HepG2 (cell line): Measurements from ENCODE around the gene SART1. TPM values are rescaled to one million over a fixed set of nuclear protein-coding genes. Genes with fewer than 3 reads are reported as not detected.

Source experiments
- BRD4 ChIP-seq: sonication (generic); formaldehyde crosslinking; IDR thresholded peaks from 2 replicates; pipeline ENCODE4 v1.4.0; 2020; ENCODE audit warnings: missing genetic modification reagents
- FLYWCH1 ChIP-seq: sonication (generic); formaldehyde crosslinking; IDR thresholded peaks from 2 replicates; pipeline ENCODE4 v1.8.1; 2023; ENCODE audit warnings: mild to moderate bottlenecking, missing genetic modification reagents
- GATAD2A ChIP-seq: IDR thresholded peaks from 2 replicates; pipeline ENCODE4 v1.6.1; 2016
- MZF1 ChIP-seq: sonication (generic); formaldehyde crosslinking; IDR thresholded peaks from 2 replicates; pipeline ENCODE4 v1.8.1; 2023; ENCODE audit warnings: mild to moderate bottlenecking, missing genetic modification reagents, borderline replicate concordance
- NCOA1 ChIP-seq: sonication (generic); formaldehyde crosslinking; IDR thresholded peaks from 2 replicates; pipeline ENCODE4 v1.9.0; 2021; ENCODE audit warnings: missing genetic modification reagents
- PREB ChIP-seq: sonication (generic); formaldehyde crosslinking; IDR thresholded peaks from 2 replicates; pipeline ENCODE4 v1.4.0; 2020; ENCODE audit warnings: missing genetic modification reagents
- RBM22 ChIP-seq: fragments of 200-400 bp; formaldehyde crosslinking; optimal IDR thresholded peaks from 2 replicates; pipeline ENCODE3; 2017; ENCODE audit warnings: mild to moderate bottlenecking, low read length, moderate library complexity
- SNAPC5 ChIP-seq: sonication (generic); formaldehyde crosslinking; IDR thresholded peaks from 2 replicates; pipeline ENCODE4 v1.8.1; 2023; ENCODE audit warnings: mild to moderate bottlenecking, missing genetic modification reagents, borderline replicate concordance
- ZFP90 ChIP-seq: sonication (generic); formaldehyde crosslinking; IDR thresholded peaks from 2 replicates; pipeline ENCODE4 v1.8.0; 2022; ENCODE audit warnings: missing genetic modification reagents, mild to moderate bottlenecking, inconsistent platforms, borderline replicate concordance
- ZKSCAN5 ChIP-seq: sonication (generic); formaldehyde crosslinking; IDR thresholded peaks from 2 replicates; pipeline ENCODE4 v1.5.1; 2020; ENCODE audit warnings: mild to moderate bottlenecking, missing genetic modification reagents
- ZNF234 ChIP-seq: sonication (generic); formaldehyde crosslinking; conservative IDR thresholded peaks from 2 replicates; pipeline ENCODE4 v1.5.1; 2020; ENCODE audit warnings: mild to moderate bottlenecking, missing genetic modification reagents
- ZNF253 ChIP-seq: sonication (generic); formaldehyde crosslinking; IDR thresholded peaks from 2 replicates; pipeline ENCODE4 v1.8.0; 2022; ENCODE audit warnings: mild to moderate bottlenecking, missing genetic modification reagents, borderline replicate concordance
- ZNF350 ChIP-seq: sonication (generic); formaldehyde crosslinking; IDR thresholded peaks from 2 replicates; pipeline ENCODE4 v1.4.0; 2020; ENCODE audit warnings: mild to moderate bottlenecking, low read depth, missing genetic modification reagents, borderline replicate concordance
- ZNF414 ChIP-seq: sonication (generic); formaldehyde crosslinking; IDR thresholded peaks from 2 replicates; pipeline ENCODE4 v1.5.0; 2020; ENCODE audit warnings: missing genetic modification reagents
- ZNF431 ChIP-seq: sonication (generic); formaldehyde crosslinking; IDR thresholded peaks from 2 replicates; pipeline ENCODE4 v1.9.0; 2022; ENCODE audit warnings: missing genetic modification reagents, low read depth, mild to moderate bottlenecking, borderline replicate concordance
- ZNF646 ChIP-seq: sonication (generic); formaldehyde crosslinking; IDR thresholded peaks from 2 replicates; pipeline ENCODE4 v1.9.0; 2021; ENCODE audit warnings: mild to moderate bottlenecking, missing genetic modification reagents
- ZNF766 ChIP-seq: sonication (generic); formaldehyde crosslinking; IDR thresholded peaks from 2 replicates; pipeline ENCODE4 v1.5.0; 2020; ENCODE audit warnings: missing genetic modification reagents, borderline replicate concordance
- ZNF788 ChIP-seq: sonication (generic); formaldehyde crosslinking; IDR thresholded peaks from 2 replicates; pipeline ENCODE4 v1.5.0; 2020; ENCODE audit warnings: mild to moderate bottlenecking, missing genetic modification reagents, borderline replicate concordance
- ZNF841 ChIP-seq: sonication (generic); formaldehyde crosslinking; IDR thresholded peaks from 2 replicates; pipeline ENCODE4 v1.8.1; 2023; ENCODE audit warnings: missing genetic modification reagents, borderline replicate concordance
- polyA plus RNA-seq, 8 experiments: library from polyadenylated mRNA; depleted of rRNA in 3 of 8; stranded (reverse) in 7 of 8; unstranded in 1 of 8; fragments of >200 nt; fragmentation: Illumina TruSeq in 4 of 8; extraction: Trizol in 4 of 8; gene quantifications; 2 replicates each; pipeline versions ENCODE4 v1.2.1 to v1.2.3, GENCODE V29; 2011 to 2016; ENCODE audit warnings: low read depth in 4 of 8, missing spikeins in 1 of 8, mixed read lengths in 1 of 8; ENCODE audit not compliant: insufficient read depth in 1 of 8
- total RNA-seq, 5 experiments: library from RNA; depleted of rRNA; stranded (reverse); fragments of >200 nt; fragmentation: Illumina TruSeq; extraction: Trizol; gene quantifications; 2 replicates each; pipeline ENCODE4 v1.2.3, GENCODE V29; 2016; ENCODE audit warnings: low read depth in 1 of 5

Gene SART1
- total and polyA plus RNA-seq, 2 of the 13 experiments (the other 11 are each of a cell fraction or from before 2014, with no cell fraction given) = 11.3 to 22.5 TPM

GRCh38 chr11:66001942-66002647, 40.6 kb downstream of the SART1 start, which contains the start of the genes BANF1 and EIF1AD (continued):
- TF ChIP-seq BRD4 (CRISPR knock-in tag) = peak; percentile 64; the same call in 1 of the 2 replicates
- TF ChIP-seq MZF1 (CRISPR knock-in tag) = no peak
- no peak for TF ChIP-seq ZNF766 (CRISPR knock-in tag)
- TF ChIP-seq ZKSCAN5 (CRISPR knock-in tag) = no peak
- peak; percentile 73 for TF ChIP-seq ZNF234 (CRISPR knock-in tag)
- no peak for TF ChIP-seq ZNF646 (CRISPR knock-in tag)
- TF ChIP-seq GATAD2A (CRISPR knock-in tag) = peak; percentile 70
- TF ChIP-seq ZNF841 (CRISPR knock-in tag) = peak; percentile 47; the same call in 1 of the 2 replicates
- 0 out of 2 replicates have a peak, but pooled peaks have one; percentile 50 for TF ChIP-seq ZNF431
- no peak; the same call in 1 of the 2 replicates for TF ChIP-seq FLYWCH1 (CRISPR knock-in tag)
- no peak for TF ChIP-seq ZFP90 (CRISPR knock-in tag)
- no peak for TF ChIP-seq NCOA1 (CRISPR knock-in tag)
- TF ChIP-seq ZNF350 (CRISPR knock-in tag) = peak; percentile 94; the same call in 1 of the 2 replicates
- TF ChIP-seq SNAPC5 (CRISPR knock-in tag) = no peak; the same call in 1 of the 2 replicates
- peak; percentile 81; the same call in 1 of the 2 replicates for TF ChIP-seq ZNF788
- no peak for TF ChIP-seq PREB (CRISPR knock-in tag)
- TF ChIP-seq ZNF253 (CRISPR knock-in tag) = no peak; the same call in 1 of the 2 replicates
- TF ChIP-seq ZNF414 (CRISPR knock-in tag) = peak; percentile 85; the same call in 1 of the 2 replicates
- TF ChIP-seq RBM22 = peak; percentile 82
